Raji (cell line): Measurements from ENCODE around the gene VPS13D.

Experiments
- POLR2A ChIP-seq: IDR thresholded peaks from 2 replicates; pipeline ENCODE4 v1.6.1; 2011; ENCODE audit warnings: low read depth, low read length, control low read depth; ENCODE audit not compliant: insufficient read depth

VPS13D gene

GRCh38 chr1:12439073-12439472, 209.2 kb downstream of the VPS13D start:
- no peak for TF ChIP-seq POLR2A

DNA sequence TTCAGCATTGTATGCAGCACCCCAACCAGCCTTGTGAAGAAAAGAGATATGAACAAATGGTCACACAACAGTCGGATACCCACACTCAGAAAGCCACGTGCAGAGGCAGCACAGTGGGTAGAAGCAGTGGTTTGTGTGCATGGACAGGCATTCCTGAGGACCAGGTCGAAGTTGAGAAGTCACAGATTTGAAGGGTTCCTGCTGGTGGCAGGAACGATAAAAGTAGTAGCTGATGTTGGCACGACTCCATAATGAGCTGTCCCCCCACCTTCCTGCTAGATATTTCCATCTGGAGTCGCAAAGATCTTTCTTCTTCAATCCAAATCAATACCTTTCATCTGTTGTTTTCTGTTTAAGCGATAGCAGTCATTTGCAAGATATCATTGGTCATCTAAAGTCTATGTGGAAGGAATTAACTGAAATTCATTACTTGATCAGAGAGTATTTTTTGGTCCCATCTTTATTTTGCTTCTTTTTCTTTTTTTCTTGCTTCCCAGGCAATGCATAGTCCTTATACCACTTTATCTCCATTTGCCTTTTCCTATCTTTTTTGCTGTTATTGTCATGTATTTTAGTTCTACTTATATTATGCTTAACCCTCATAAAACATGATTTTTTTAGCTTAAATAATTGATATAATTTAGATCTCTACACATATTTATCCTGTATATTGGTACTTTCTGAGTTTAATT, 211.7 kb downstream of the VPS13D start:
- no peak for TF ChIP-seq POLR2A

DNA sequence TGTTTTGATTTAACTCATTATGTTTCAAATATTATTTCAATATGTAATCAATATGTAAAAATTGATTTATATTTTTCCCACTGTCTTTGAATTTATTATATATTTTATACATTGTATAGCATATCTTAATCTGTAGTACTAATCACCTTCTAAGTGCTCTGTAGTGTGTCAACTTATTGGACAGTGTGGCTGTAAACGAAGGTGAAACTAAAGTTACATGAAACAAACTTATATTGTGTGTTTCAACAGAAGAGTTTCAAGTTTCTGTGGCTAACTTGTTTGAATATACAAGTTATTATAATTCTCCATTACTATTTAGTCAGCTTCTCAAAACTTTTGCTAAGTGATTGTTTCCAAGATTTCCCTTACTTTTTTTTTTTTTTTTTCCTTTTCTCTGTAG, 212.4 kb downstream of the VPS13D start:
- TF ChIP-seq POLR2A = no peak

- TF ChIP-seq POLR2A = no peak
These were observed 213.3 kb downstream of the VPS13D start for GRCh38 chr1:12443151-12443550.

- TF ChIP-seq POLR2A = no peak
These were observed 214.6 kb downstream of the VPS13D start for GRCh38 chr1:12444329-12444841.

DNA sequence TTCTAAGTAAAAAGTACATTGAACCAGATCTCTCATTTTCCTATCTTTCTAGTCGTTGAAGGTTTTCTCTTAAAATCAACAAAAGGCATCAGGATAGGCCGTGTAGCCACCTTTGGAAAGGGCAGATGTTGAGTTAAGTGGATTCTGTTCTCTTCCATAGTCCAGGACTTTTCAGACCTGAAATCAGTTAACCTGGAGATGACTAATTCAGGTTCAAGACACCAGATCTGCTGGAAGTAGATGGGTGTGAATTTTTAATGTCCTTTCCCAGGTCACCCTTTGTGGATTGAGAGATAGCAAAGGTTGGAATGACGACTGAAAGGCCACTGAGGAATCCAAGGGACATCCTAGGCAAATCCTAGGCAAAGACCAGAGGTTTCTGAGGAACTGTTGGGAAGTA, 215.4 kb downstream of the VPS13D start:
- no peak for TF ChIP-seq POLR2A

DNA sequence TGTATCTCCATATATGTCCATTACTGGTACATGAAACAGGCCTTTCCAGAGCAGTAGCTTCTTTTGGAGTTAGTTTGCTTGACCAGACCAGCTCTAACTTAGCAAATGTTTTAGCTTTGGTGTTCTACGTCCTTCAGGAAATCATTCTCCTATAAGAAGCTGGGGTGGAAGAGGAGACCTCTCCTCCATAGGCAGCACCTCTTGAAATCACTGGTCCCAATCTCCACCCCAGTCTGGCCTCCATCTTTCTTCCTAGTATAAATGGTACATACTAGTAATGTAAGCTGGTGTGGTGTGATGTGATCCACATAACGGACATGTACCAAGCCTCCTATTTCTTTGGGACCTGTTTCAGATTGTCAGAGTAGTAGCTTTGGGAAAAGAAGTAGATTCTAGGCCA, 216.8 kb downstream of the VPS13D start:
- TF ChIP-seq POLR2A = no peak

DNA sequence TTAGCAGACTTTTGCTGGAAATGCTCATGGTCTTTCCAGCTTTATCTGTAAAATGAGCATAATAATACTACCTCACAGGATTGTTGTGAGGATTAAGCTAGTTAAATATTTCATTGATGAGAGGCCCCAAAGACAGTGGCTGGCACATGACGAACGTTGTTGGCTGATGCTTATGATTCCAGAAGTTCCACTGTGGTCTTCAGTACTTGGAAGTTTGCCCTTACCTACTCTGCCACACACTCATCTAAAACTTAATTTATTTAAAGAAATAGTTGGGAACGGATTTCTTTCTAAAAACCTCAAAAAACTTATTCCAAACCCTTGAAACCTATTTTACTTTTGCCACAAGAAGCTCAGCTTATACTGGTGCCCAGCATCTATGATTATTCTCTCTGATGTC, 217.5 kb downstream of the VPS13D start:
- TF ChIP-seq POLR2A = no peak

- TF ChIP-seq POLR2A = no peak
These were observed 218.1 kb downstream of the VPS13D start for GRCh38 chr1:12447849-12448312.

DNA sequence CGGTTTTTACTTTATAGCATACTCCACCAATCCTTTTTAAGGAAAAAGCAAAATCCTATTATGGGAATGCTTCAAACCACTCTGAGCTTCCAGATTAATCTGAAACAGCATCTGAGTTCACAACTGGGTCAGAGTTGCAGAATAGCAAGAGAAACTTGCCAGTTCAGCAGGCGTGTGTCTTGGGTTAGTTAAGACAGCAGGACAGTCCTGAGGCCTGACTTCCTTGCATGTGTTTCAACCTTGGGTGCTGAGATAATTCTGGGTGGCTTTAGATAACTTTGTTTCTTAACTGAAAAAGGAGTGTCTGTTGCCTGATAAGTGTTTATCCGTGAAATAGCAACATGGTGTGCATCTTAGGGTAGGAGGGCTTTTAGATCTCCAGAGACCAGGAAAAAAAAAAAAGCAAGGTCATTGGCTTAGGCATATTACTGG, 218.9 kb downstream of the VPS13D start:
- TF ChIP-seq POLR2A = no peak

- no peak for TF ChIP-seq POLR2A
These were observed 220.4 kb downstream of the VPS13D start for GRCh38 chr1:12450090-12450755.

- TF ChIP-seq POLR2A = no peak
These were observed 221.1 kb downstream of the VPS13D start for GRCh38 chr1:12450756-12451559.

- no peak for TF ChIP-seq POLR2A
These were observed 221.7 kb downstream of the VPS13D start for GRCh38 chr1:12451560-12451900.

- TF ChIP-seq POLR2A = no peak
These were observed 222.4 kb downstream of the VPS13D start for GRCh38 chr1:12452262-12452661.
